ENCODE measurements around the gene PAGR1. TPM values are rescaled to one million over a fixed set of nuclear protein-coding genes. Genes with fewer than 3 reads are reported as not detected.

PAGR1 gene
- total and polyA plus RNA-seq, 2 of the 8 experiments (the other 6 are each of a cell fraction or from before 2014, with no cell fraction given), result 35.4 to 56.4 TPM

DNA sequence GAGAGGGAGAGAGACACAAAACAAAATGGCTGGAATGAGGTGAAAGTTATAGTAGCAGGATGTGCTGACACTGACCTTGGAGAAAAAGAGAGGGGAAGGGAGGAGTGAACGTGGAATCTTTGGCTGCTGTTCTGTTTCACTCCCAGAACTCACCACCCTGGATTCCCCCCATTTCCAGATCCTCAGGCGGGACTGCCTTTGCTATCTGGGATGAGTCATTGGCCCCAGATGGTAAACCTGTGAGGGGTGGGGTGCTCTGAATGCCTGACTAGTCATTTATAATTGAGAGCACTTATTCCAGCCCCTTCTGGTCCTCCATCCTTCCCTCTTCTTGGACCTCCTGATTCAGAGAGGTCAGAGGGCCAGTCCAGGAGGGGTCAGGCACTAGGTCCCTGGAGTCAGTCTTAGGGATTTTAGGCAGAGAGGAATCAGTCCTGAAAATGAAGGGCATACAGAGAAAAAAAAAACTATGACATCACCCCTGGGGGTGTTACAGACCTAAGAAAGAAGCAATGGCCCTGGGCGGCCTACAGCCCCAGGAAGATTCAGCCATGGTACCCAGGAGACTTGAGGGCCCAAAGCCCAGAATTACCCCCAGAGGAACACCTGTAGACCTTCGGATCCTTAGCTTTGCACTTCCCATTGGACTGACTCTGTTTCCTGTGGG lies 40.1 kb upstream of the PAGR1 start:
- Histone ChIP-seq H3K18ac (ENCODE audit: extremely low read depth, low read length) (no peak overlapping the region), H3K4me1 (replicated peaks in 1 of 4; ENCODE audit: control insufficient read depth in 3 of 4, insufficient read depth in 4 of 4, low read length in 3 of 4) (no peaks in the 10 kb centered on the region), H3K36me3 (ENCODE audit: control insufficient read depth in 2 of 4, insufficient read depth in 4 of 4, low read length in 3 of 4) (no peaks in the 10 kb centered on the region), H3K79me2 (ENCODE audit: control insufficient read depth in 1 of 2, insufficient read depth in 2 of 2, low read length in 2 of 2) (no peaks in the 10 kb centered on the region), H2BK20ac (ENCODE audit: low read length) (no peak overlapping the region), H2AK5ac (ENCODE audit: low read depth, low read length) (no peak overlapping the region; the same call in 1 of the 2 replicates), H4K20me1 (replicated peaks in 1 of 2; ENCODE audit: control insufficient read depth in 1 of 2, insufficient read depth in 2 of 2, low read length in 2 of 2) (no peaks in the 10 kb centered on the region), H3K23me2 (ENCODE audit: low read depth, low read length) (no peaks in the 10 kb centered on the region), H2AFZ (ENCODE audit: low read length) (no peak overlapping the region), H3K9ac (replicated peaks in 1 of 4; ENCODE audit: extremely low read depth in 1 of 4, low read depth in 3 of 4, low read length in 3 of 4) (no peak overlapping the region), H3K23ac (ENCODE audit: insufficient read length) (no peak overlapping the region), H3K27me3 (replicated peaks in 1 of 4; ENCODE audit: control insufficient read depth in 3 of 4, extremely low read depth in 1 of 4, insufficient read depth in 3 of 4, low read length in 3 of 4) (peaks cover 0 to 2% (median 0%) of the 10 kb centered on the region in 4 experiments; a peak in 1 of 7 replicates), H2BK5ac (ENCODE audit: low read depth, low read length) (no peak overlapping the region), H2BK120ac (replicated peaks; ENCODE audit: low read depth, low read length) (no peak overlapping the region), H3K4ac (replicated peaks; ENCODE audit: insufficient read length, low read depth, low read length) (no peak overlapping the region), H2BK12ac (ENCODE audit: low read depth, low read length) (0 out of 2 replicates have a peak overlapping the region, but pooled peaks have one; percentile 39), H3K27ac (ENCODE audit: low read depth, low read length) (no peak overlapping the region), H3K14ac (ENCODE audit: insufficient read length) (no peak overlapping the region), H3K4me3 (ENCODE audit: extremely low read depth in 1 of 4, insufficient read depth in 2 of 4, low read depth in 3 of 4, low read length in 4 of 4) (no peak overlapping the region), H3K56ac (replicated peaks; ENCODE audit: insufficient read length, low read depth, low read length) (no peak overlapping the region), H4K5ac (ENCODE audit: insufficient read length, low read depth, low read length) (no peak overlapping the region), H3K79me1 (ENCODE audit: low read depth, low read length) (no peaks in the 10 kb centered on the region), H3K9me3 (ENCODE audit: insufficient read depth in 2 of 2, low read depth in 1 of 2, low read length in 1 of 2) (no peaks in the 10 kb centered on the region), H3K4me2 (ENCODE audit: insufficient read depth in 1 of 2, low read depth in 2 of 2, low read length in 2 of 2) (no peak overlapping the region), H4K8ac (ENCODE audit: extremely low read depth, insufficient read depth, low read length) (no peak overlapping the region), H2BK15ac (ENCODE audit: low read length) (no peak overlapping the region), H4K91ac (replicated peaks; ENCODE audit: insufficient read length, low read length) (no peak overlapping the region)
- ChIA-PET POLR2A (ENCODE audit: partially characterized antibody) (no interaction called here), CTCF (ENCODE audit: partially characterized antibody) (interaction anchor here (0.9 kb wide), 1 partner anchor 9 kb away, joined by 3 read pairs; no protein-coding TSS in a partner anchor)
- WGBS, 2 experiments (ENCODE audit: extremely low coverage in 1 of 2, insufficient coverage in 1 of 2, insufficient read length in 1 of 2, insufficient replicate concordance in 2 of 2, low coverage in 1 of 2, low lambda C conversion rate in 2 of 2, missing lambda C conversion rate in 1 of 2), result 70% methylated on average over 4 of the region's 4 CpGs; no CpG with 5 or more reads in 1 of the 2 experiments
- DNase-seq (ENCODE audit: low read depth in 1 of 2, low spot score in 2 of 2) (no peak), FAIRE-seq (no peak)
- TF ChIP-seq HDAC6 (IDR thresholded peaks at IDR 0.05; ENCODE audit: low read depth, low read length) (no peak), BCL11A (IDR thresholded peaks at IDR 0.05; ENCODE audit: low read depth in 2 of 2, low read length in 2 of 2) (no peak), CTBP2 (IDR thresholded peaks at IDR 0.05; ENCODE audit: borderline replicate concordance, insufficient read depth, insufficient read length, low read length) (no peak), YY1 (IDR thresholded peaks at IDR 0.05; ENCODE audit: low read depth, low read length) (no peak), NANOG (IDR thresholded peaks at IDR 0.05; ENCODE audit: insufficient read depth, low read depth, low read length, poor library complexity, severe bottlenecking) (no peak), RNF2 (IDR thresholded peaks at IDR 0.05; ENCODE audit: borderline replicate concordance, low read depth, low read length, missing control alignments, poor library complexity, severe bottlenecking) (no peak), TCF12 (IDR thresholded peaks at IDR 0.05; ENCODE audit: low read depth, low read length) (no peak)
